GM23338 (cell line): ENCODE results near the gene DGKD. TPM values are rescaled to one million over a fixed set of nuclear protein-coding genes. Genes with fewer than 3 reads are reported as not detected.

Source experiments
- ATAC-seq: fragments of 200-7000 bp; cut with Tn5 transposase; 3 replicates; pipeline ENCODE4 v1.9.1; 2020
- DNase-seq: peaks from one replicate; pipeline ENCODE4 v3.0.0-alpha.2; 2015; ENCODE audit warnings: low spot score
- H2AFZ ChIP-seq: fragments of 200-600 bp; sonication (generic); 2 replicates; pipeline ENCODE4 v1.8.0; 2016; ENCODE audit warnings: antibody characterized with exemption, mild to moderate bottlenecking, moderate library complexity
- H3F3A ChIP-seq: fragments of 200-600 bp; sonication (generic); replicated peaks from 2 replicates; pipeline ENCODE4 v1.8.0; 2017; ENCODE audit warnings: antibody characterized with exemption, mixed run types, low read depth
- H3K27ac ChIP-seq: fragments of 200-600 bp; sonication (generic); 2 replicates; pipeline ENCODE4 v1.6.1; 2016; ENCODE audit warnings: low read depth
- H3K27me3 ChIP-seq: fragments of 200-600 bp; sonication (generic); 2 replicates; pipeline ENCODE4 v1.8.0; 2016; ENCODE audit warnings: mild to moderate bottlenecking, mixed run types, moderate library complexity; ENCODE audit not compliant: insufficient read depth
- H3K36me3 ChIP-seq: fragments of 200-600 bp; sonication (generic); 2 replicates; pipeline ENCODE4 v1.8.0; 2016; ENCODE audit warnings: mild to moderate bottlenecking; ENCODE audit not compliant: insufficient read depth
- H3K4me1 ChIP-seq: fragments of 200-600 bp; sonication (generic); 2 replicates; pipeline ENCODE4 v1.8.0; 2016; ENCODE audit warnings: mild to moderate bottlenecking, moderate library complexity; ENCODE audit not compliant: insufficient read depth
- H3K4me2 ChIP-seq: fragments of 200-600 bp; sonication (generic); 2 replicates; pipeline ENCODE4 v1.7.1; 2017; ENCODE audit warnings: mixed run types
- H3K4me3 ChIP-seq: fragments of 200-600 bp; sonication (generic); 2 replicates; pipeline ENCODE4 v1.6.1; 2016; ENCODE audit warnings: mixed run types
- H3K79me2 ChIP-seq: fragments of 200-600 bp; sonication (generic); replicated peaks from 2 replicates; pipeline ENCODE4 v1.8.0; 2017; ENCODE audit warnings: mild to moderate bottlenecking; ENCODE audit not compliant: insufficient read depth
- H3K9me2 ChIP-seq: fragments of 200-600 bp; sonication (generic); 2 replicates; pipeline ENCODE4 v1.8.0; 2017; ENCODE audit not compliant: insufficient read depth
- H4K20me1 ChIP-seq: fragments of 200-600 bp; sonication (generic); replicated peaks from 2 replicates; pipeline ENCODE4 v1.8.0; 2017; ENCODE audit warnings: mild to moderate bottlenecking; ENCODE audit not compliant: insufficient read depth
- H3K27ac Mint-ChIP-seq: 2 replicates; pipeline ENCODE4 v1.8.0; 2020; ENCODE audit warnings: inconsistent platforms, mild to moderate bottlenecking, moderate library complexity, mixed read lengths
- H3K27me3 Mint-ChIP-seq: 3 replicates; pipeline ENCODE4 v1.8.0; 2022; ENCODE audit warnings: low read depth, mild to moderate bottlenecking, moderate library complexity, mixed read lengths, inconsistent platforms; ENCODE audit not compliant: insufficient read depth, poor library complexity
- H3K36me3 Mint-ChIP-seq: 3 replicates; pipeline ENCODE4 v1.8.0; 2021; ENCODE audit warnings: low read depth, mild to moderate bottlenecking, inconsistent platforms, moderate library complexity, mixed read lengths
- H3K4me1 Mint-ChIP-seq: 3 replicates; pipeline ENCODE4 v1.8.0; 2020; ENCODE audit warnings: mild to moderate bottlenecking, inconsistent platforms, mixed read lengths
- H3K4me3 Mint-ChIP-seq: 3 replicates; pipeline ENCODE4 v1.8.0; 2021; ENCODE audit warnings: moderate library complexity, mild to moderate bottlenecking, inconsistent platforms, mixed read lengths
- H3K9me3 Mint-ChIP-seq: 3 replicates; pipeline ENCODE4 v1.8.0; 2020; ENCODE audit warnings: moderate library complexity, mild to moderate bottlenecking, inconsistent platforms, mixed read lengths
- CREB1 ChIP-seq: fragments of 250-450 bp; sonication (Bioruptor Pico); IDR thresholded peaks from 2 replicates; pipeline ENCODE4 v1.5.0; 2020; ENCODE audit warnings: low read depth, mild to moderate bottlenecking, moderate library complexity
- ETS1 ChIP-seq: IDR thresholded peaks from 2 replicates; pipeline ENCODE4 v1.6.1; 2016; ENCODE audit warnings: antibody characterized with exemption
- EZH2phosphoT487 ChIP-seq: fragments of 200-600 bp; sonication (generic); IDR thresholded peaks from one replicate; pipeline ENCODE4 v1.8.1; 2018; ENCODE audit warnings: antibody characterized with exemption; ENCODE audit not compliant: unreplicated experiment
- JUNB ChIP-seq: IDR thresholded peaks from one replicate; pipeline ENCODE4 v1.6.1; 2016; ENCODE audit warnings: antibody characterized with exemption; ENCODE audit not compliant: unreplicated experiment
- NANOG ChIP-seq: IDR thresholded peaks from 2 replicates; pipeline ENCODE4 v1.6.1; 2016; ENCODE audit warnings: antibody characterized with exemption, borderline replicate concordance
- STAT1 ChIP-seq: IDR thresholded peaks from one replicate; pipeline ENCODE4 v1.6.1; 2016; ENCODE audit warnings: antibody characterized with exemption; ENCODE audit not compliant: unreplicated experiment
- ZNF114 ChIP-seq: fragments of 250-450 bp; sonication (Bioruptor Pico); IDR thresholded peaks from 2 replicates; pipeline ENCODE4 v1.5.0; 2020; ENCODE audit warnings: mild to moderate bottlenecking, moderate library complexity
- ZNF331 ChIP-seq: fragments of 250-450 bp; sonication (Bioruptor Pico); IDR thresholded peaks from 2 replicates; pipeline ENCODE4 v1.5.0; 2020; ENCODE audit warnings: low read depth, mild to moderate bottlenecking, moderate library complexity
- ZNF462 ChIP-seq: fragments of 250-450 bp; sonication (Bioruptor Pico); IDR thresholded peaks from 2 replicates; pipeline ENCODE4 v1.5.0; 2020; ENCODE audit warnings: mild to moderate bottlenecking, moderate library complexity
- polyA plus RNA-seq: library from polyadenylated mRNA; unstranded; fragments of >200 nt; fragmentation: Nextera tagmentation; extraction: Ambion mirVana; gene quantifications from 2 replicates; pipeline ENCODE4 v1.2.1, GENCODE V29; 2016
- total RNA-seq: library from RNA; depleted of rRNA; stranded (reverse); fragments of >200 nt; shearing (Covaris generic); gene quantifications from 2 replicates; pipeline ENCODE4 v1.2.3, GENCODE V29; 2014

Gene DGKD
- total and polyA plus RNA-seq, 2 experiments from 2014 or later, result 11.1 to 23.4 TPM

GRCh38 chr2:233372855-233373254 lies 18.6 kb downstream of the DGKD start (continued):
- TF ChIP-seq ZNF462 (CRISPR knock-in tag), result no peak
- TF ChIP-seq ZNF331 (CRISPR knock-in tag), result no peak
- no peak for TF ChIP-seq JUNB
- TF ChIP-seq STAT1, result no peak

DNA sequence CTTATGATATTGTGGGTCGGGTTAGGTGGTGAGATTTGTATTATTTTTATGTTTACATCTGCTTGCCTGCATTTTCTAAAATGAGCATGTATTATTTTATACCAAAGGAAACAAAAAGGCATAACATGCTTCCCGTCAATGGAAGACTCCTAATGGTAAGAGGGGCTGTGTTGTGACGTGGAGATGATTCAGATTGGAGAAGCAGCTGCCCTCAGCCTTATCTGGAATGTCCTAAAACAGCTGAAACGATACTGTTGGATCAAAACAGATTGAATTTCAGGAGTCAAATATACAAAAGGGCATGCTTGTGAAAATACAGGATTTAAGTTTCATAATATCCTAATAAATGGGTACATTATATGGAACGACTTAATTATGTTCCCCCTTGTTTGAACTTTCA lies 19.0 kb downstream of the DGKD start:
- Histone ChIP-seq H3K27ac (no peak overlapping the region), H3K79me2 (peaks cover 12% of the 10 kb centered on the region), H2AFZ (no peak overlapping the region), H3K4me2 (no peak overlapping the region), H3K27me3 (no peaks in the 10 kb centered on the region), H3K36me3 (no peaks in the 10 kb centered on the region), H3F3A (no peaks in the 10 kb centered on the region), H3K4me3 (no peak overlapping the region), H3K9me2 (no peaks in the 10 kb centered on the region), H3K4me1 (peaks cover 6% of the 10 kb centered on the region), H4K20me1 (peaks cover 16% of the 10 kb centered on the region; the same call in 1 of the 2 replicates)
- Mint-ChIP-seq H3K27me3 (no peaks in the 10 kb centered on the region), H3K36me3 (peaks cover 8% of the 10 kb centered on the region; the same call in 2 of the 3 replicates), H3K27ac (no peak overlapping the region), H3K4me3 (no peak overlapping the region), H3K9me3 (no peaks in the 10 kb centered on the region), H3K4me1 (peaks cover 20% of the 10 kb centered on the region)
- ATAC-seq, result no peak
- no peak for DNase-seq
- TF ChIP-seq ZNF114 (CRISPR knock-in tag) (no peak), CREB1 (CRISPR knock-in tag) (no peak), ETS1 (no peak), NANOG (no peak), ZNF462 (CRISPR knock-in tag) (no peak), EZH2phosphoT487 (no peak), JUNB (no peak)
